Sigmoid colon (tissue), 4 donors: ENCODE data around the gene SOWAHA.

Experiments
- EP300 ChIP-seq, 4 donors: sonication (generic); formaldehyde crosslinking; IDR thresholded peaks; one replicate each; pipeline ENCODE4 v1.6.1; 2017; ENCODE audit warnings: antibody characterized with exemption in 4 of 4
- POLR2A ChIP-seq, 2 donors: fragments of 450-650 bp; IDR thresholded peaks; one replicate each; pipeline ENCODE4 v1.6.1; 2016; ENCODE audit warnings: antibody characterized with exemption in 2 of 2, mild to moderate bottlenecking in 2 of 2, moderate library complexity in 2 of 2
- TF ChIP-seq, protein P1 (sequence below), 4 experiments: fragments of 450-650 bp in 3 of 4; fragments of 200-600 bp in 1 of 4; IDR thresholded peaks; one replicate each; pipeline ENCODE4 v1.5.1; 2016 to 2019; ENCODE audit warnings: antibody characterized with exemption in 4 of 4, mild to moderate bottlenecking in 3 of 4, moderate library complexity in 2 of 4

DNA sequence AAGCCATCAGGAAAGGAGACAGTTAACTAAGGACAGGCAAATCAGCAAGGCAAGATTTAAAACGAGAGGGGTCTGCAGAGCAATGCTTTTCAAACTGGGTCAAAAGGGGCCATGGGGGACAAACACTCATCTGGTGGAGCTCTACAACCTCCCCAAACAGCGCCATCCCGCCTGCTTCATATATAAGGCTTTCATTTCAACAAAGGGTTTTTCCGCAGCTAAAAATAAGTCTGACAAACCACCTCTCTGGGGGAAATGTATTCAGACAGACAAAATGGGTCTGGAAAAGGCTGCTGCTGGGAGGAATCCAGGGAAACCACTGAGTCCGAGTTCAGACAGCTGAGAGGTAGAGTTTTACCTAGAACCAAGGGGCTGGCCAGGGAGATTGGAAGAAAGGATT is 27.7 kb upstream of the SOWAHA start:
- TF ChIP-seq, protein P1, sequence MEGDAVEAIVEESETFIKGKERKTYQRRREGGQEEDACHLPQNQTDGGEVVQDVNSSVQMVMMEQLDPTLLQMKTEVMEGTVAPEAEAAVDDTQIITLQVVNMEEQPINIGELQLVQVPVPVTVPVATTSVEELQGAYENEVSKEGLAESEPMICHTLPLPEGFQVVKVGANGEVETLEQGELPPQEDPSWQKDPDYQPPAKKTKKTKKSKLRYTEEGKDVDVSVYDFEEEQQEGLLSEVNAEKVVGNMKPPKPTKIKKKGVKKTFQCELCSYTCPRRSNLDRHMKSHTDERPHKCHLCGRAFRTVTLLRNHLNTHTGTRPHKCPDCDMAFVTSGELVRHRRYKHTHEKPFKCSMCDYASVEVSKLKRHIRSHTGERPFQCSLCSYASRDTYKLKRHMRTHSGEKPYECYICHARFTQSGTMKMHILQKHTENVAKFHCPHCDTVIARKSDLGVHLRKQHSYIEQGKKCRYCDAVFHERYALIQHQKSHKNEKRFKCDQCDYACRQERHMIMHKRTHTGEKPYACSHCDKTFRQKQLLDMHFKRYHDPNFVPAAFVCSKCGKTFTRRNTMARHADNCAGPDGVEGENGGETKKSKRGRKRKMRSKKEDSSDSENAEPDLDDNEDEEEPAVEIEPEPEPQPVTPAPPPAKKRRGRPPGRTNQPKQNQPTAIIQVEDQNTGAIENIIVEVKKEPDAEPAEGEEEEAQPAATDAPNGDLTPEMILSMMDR (IDR thresholded peaks at IDR 0.05): no peak
- TF ChIP-seq EP300 (IDR thresholded peaks at IDR 0.05): no peak
- TF ChIP-seq POLR2A (IDR thresholded peaks at IDR 0.05): no peak
